Measurements from ENCODE around the gene FAM227B.
"Not testable (repeated sequence)": the region's sequence is repeated elsewhere in the genome, so short reads cannot be mapped to it uniquely, and the experiment has no call there.

FAM227B gene

DNA sequence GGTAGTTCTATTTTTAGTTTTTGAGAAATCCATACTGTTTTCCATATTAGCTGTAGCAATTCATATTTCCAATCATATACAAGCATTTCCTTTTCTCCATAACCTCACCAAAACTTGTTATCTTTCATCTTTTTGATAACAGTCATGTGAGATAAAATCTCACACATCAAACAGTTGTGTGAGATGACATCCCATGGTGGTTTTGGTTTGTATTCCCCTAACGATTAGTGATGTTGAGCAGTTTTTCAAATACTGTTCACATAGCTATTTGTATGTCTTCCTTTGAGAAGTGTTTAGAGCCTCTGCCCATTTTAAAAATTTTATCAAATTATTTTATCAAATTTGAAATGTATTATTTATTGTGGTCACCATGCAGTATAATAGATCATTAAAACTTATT lies 50.4 kb downstream of the FAM227B start:
- Histone ChIP-seq H3K27ac (ENCODE audit: low read depth, low read length) (no peak overlapping the region), H3K79me2 (ENCODE audit: control insufficient read depth, insufficient read depth, low read length, unreplicated experiment) (no peaks in the 10 kb centered on the region), H3K27me3 (ENCODE audit: insufficient read depth, low read length) (no peaks in the 10 kb centered on the region), H3K4me3 (ENCODE audit: low read depth, low read length) (no peak overlapping the region), H3K4me1 (ENCODE audit: control insufficient read depth, insufficient read depth, low read length, unreplicated experiment) (no peaks in the 10 kb centered on the region), H2AFZ (ENCODE audit: low read length, unreplicated experiment) (no peak overlapping the region), H3K36me3 (ENCODE audit: insufficient read depth, low read length) (peaks cover 5% of the 10 kb centered on the region; the same call in 1 of the 2 replicates)

DNA sequence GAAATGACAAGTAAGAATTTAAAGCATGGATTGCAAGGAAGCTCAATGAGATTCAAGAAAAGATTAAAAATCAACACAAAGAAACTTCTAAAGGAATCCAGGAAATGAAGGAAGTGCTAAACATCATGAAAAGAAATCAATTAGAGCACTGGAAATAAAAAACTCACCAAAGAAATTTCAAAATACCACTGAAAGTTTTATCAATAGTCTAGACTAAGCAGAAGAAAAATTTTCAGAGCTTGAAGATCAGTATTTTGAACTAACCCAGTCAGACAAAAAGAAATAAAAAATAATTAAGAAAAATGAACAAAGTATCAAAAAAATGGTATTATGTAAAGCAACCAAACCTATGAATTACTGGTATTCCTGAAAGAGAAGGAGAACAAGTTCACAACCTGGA lies 60.6 kb downstream of the FAM227B start:
- no peaks in the 10 kb centered on the region for H3K27me3 ChIP-seq (ENCODE audit: insufficient read depth, low read length)
- H3K27ac ChIP-seq (ENCODE audit: low read depth, low read length) = no peak overlapping the region
- no peaks in the 10 kb centered on the region for H3K79me2 ChIP-seq (ENCODE audit: control insufficient read depth, insufficient read depth, low read length, unreplicated experiment)
- no peak overlapping the region for H3K4me3 ChIP-seq (ENCODE audit: low read depth, low read length)
- H3K36me3 ChIP-seq (ENCODE audit: insufficient read depth, low read length) = no peaks in the 10 kb centered on the region
- H2AFZ ChIP-seq (ENCODE audit: low read length, unreplicated experiment) = no peak overlapping the region
- no peaks in the 10 kb centered on the region for H3K4me1 ChIP-seq (ENCODE audit: control insufficient read depth, insufficient read depth, low read length, unreplicated experiment)

DNA sequence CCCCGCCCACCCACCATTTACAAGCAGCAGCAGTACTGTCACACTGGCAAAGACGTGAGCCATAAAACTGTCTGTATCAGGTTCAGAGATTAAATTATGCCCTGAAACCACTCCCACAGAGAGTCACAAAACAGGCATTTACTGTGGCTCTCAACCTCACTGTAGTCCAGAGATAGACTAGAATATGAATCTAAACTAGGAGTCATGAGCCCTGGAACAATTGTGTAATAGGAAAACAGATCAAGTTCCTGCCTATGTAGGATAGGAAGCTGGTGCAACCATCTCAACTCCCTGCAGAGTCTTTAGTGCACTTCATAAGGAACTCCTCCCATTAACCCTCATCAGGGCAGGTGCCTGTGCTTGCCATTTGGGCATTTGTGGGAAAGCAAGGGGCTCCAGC lies 61.7 kb downstream of the FAM227B start:
- Histone ChIP-seq H3K4me1 (ENCODE audit: control insufficient read depth, insufficient read depth, low read length, unreplicated experiment) (no peaks in the 10 kb centered on the region), H3K36me3 (ENCODE audit: insufficient read depth, low read length) (no peaks in the 10 kb centered on the region), H3K79me2 (ENCODE audit: control insufficient read depth, insufficient read depth, low read length, unreplicated experiment) (no peaks in the 10 kb centered on the region), H3K27me3 (ENCODE audit: insufficient read depth, low read length) (no peaks in the 10 kb centered on the region), H3K27ac (ENCODE audit: low read depth, low read length) (no peak overlapping the region), H2AFZ (ENCODE audit: low read length, unreplicated experiment) (no peak overlapping the region), H3K4me3 (ENCODE audit: low read depth, low read length) (no peak overlapping the region)

DNA sequence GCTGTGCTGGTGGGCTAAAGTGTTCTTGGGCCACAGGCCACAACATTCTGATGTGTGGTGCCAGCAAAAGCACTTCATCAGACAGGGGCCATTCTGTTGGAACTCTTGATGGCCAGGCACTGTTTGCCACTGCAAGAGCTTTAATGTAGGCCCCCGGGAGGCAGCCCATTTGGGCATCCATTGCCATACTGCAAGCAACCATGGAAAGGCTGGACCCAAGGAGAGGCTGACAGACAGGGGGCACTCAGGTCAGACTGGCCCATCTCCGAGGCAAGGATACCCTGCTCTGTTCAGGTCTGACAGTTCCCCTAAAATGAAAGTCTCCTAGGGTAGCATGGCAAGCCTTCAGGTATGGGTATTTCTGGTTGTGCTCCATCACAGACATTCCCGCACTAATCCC lies 64.2 kb downstream of the FAM227B start:
- no peaks in the 10 kb centered on the region for H3K36me3 ChIP-seq (ENCODE audit: insufficient read depth, low read length)
- H3K4me1 ChIP-seq (ENCODE audit: control insufficient read depth, insufficient read depth, low read length, unreplicated experiment) = no peaks in the 10 kb centered on the region
- H3K27ac ChIP-seq (ENCODE audit: low read depth, low read length) = no peak overlapping the region
- H2AFZ ChIP-seq (ENCODE audit: low read length, unreplicated experiment) = no peak overlapping the region
- no peaks in the 10 kb centered on the region for H3K27me3 ChIP-seq (ENCODE audit: insufficient read depth, low read length)
- no peaks in the 10 kb centered on the region for H3K79me2 ChIP-seq (ENCODE audit: control insufficient read depth, insufficient read depth, low read length, unreplicated experiment)
- H3K4me3 ChIP-seq (ENCODE audit: low read depth, low read length) = no peak overlapping the region

DNA sequence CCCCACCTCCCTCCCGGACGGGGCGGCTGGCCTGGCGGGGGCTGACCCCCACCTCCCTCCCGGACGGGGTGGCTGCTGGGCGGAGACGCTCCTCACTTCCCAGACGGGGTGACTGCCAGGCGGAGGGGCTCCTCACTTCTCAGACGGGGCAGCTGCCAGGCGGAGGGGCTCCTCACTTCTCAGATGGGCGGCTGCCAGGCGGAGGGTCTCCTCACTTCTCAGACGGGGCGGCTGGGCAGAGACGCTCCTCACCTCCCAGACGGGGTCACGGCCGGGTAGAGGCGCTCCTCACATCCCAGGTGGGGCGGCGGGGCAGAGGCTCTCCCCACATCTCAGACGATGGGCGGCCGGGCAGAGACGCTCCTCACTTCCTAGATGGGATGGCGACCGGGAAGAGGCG lies 70.3 kb downstream of the FAM227B start:
- H3K79me2 ChIP-seq (ENCODE audit: control insufficient read depth, insufficient read depth, low read length, unreplicated experiment); H2AFZ ChIP-seq (ENCODE audit: low read length, unreplicated experiment); H3K4me1 ChIP-seq (ENCODE audit: control insufficient read depth, insufficient read depth, low read length, unreplicated experiment); H3K4me3 ChIP-seq (ENCODE audit: low read depth, low read length); H3K36me3 ChIP-seq (ENCODE audit: insufficient read depth, low read length); H3K27me3 ChIP-seq (ENCODE audit: insufficient read depth, low read length); H3K27ac ChIP-seq (ENCODE audit: low read depth, low read length): not testable (repeated sequence)

DNA sequence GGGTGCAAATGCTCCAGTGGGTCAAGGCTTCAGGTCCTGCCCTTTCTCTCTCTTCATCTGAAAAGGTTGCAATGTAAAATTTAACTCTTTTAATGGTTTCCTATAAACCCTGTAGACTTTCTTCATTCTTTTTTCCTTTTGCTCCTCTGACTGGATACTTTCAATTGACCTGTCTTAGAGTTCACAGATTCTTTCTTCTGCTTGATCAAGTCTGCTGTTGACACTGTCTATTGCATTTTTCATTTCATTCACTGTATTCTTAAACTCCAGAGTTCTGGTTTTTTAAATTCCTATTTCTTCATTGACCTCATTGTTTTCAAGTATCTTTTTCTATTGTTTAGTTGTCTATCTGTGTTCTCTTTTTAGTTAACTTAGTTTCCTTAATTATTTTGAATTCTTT lies 82.1 kb downstream of the FAM227B start:
- Histone ChIP-seq H3K4me1 (ENCODE audit: control insufficient read depth, insufficient read depth, low read length, unreplicated experiment) (no peaks in the 10 kb centered on the region), H3K79me2 (ENCODE audit: control insufficient read depth, insufficient read depth, low read length, unreplicated experiment) (no peaks in the 10 kb centered on the region), H2AFZ (ENCODE audit: low read length, unreplicated experiment) (no peak overlapping the region), H3K27ac (ENCODE audit: low read depth, low read length) (no peak overlapping the region), H3K36me3 (ENCODE audit: insufficient read depth, low read length) (no peaks in the 10 kb centered on the region), H3K27me3 (ENCODE audit: insufficient read depth, low read length) (no peaks in the 10 kb centered on the region), H3K4me3 (ENCODE audit: low read depth, low read length) (no peak overlapping the region)

DNA sequence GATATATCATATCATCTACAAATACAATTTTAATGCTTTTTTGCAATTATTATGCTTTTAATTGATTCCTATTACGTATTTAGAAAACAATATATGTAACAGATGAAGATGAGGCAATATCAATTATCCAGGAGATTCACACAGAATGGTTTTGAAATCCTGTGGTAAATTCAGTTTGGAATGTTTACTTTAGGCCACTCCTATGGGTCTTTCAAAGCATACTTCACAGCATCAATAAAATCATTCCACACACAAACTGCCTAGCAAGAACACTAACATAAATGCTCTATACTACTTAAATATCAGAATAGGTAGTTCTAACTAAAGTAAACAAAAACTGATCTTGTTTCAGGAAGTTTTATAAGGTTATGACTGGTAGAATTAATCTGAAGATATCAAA lies 90.5 kb downstream of the FAM227B start:
- Histone ChIP-seq H3K27ac (ENCODE audit: low read depth, low read length) (0 out of 2 replicates have a peak overlapping the region, but pooled peaks have one; percentile 21), H2AFZ (ENCODE audit: low read length, unreplicated experiment) (no peak overlapping the region), H3K4me3 (ENCODE audit: low read depth, low read length) (no peak overlapping the region), H3K79me2 (ENCODE audit: control insufficient read depth, insufficient read depth, low read length, unreplicated experiment) (no peaks in the 10 kb centered on the region), H3K27me3 (ENCODE audit: insufficient read depth, low read length) (no peaks in the 10 kb centered on the region), H3K4me1 (ENCODE audit: control insufficient read depth, insufficient read depth, low read length, unreplicated experiment) (no peaks in the 10 kb centered on the region), H3K36me3 (ENCODE audit: insufficient read depth, low read length) (no peaks in the 10 kb centered on the region)

DNA sequence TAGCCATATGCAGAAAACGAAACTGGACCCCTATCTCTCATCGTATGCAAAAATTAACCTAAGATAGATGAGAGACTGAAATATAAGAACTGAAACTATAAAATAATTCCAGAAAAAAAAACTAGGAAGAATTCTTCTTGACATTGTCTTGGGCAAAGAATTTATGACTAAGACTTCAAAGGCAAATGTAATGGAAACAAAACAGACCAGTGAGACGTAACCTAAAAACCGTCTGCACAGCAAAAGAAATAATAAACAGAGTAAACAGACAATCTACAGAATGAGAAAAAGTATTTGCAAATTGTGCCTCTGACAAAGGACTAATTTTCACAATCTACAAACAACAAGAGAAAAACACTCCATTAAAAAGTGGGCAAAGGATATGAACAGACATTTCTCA lies 92.3 kb downstream of the FAM227B start:
- Histone ChIP-seq H2AFZ (ENCODE audit: low read length, unreplicated experiment) (no peak overlapping the region), H3K36me3 (ENCODE audit: insufficient read depth, low read length) (no peaks in the 10 kb centered on the region), H3K4me3 (ENCODE audit: low read depth, low read length) (no peak overlapping the region), H3K27ac (ENCODE audit: low read depth, low read length) (no peak overlapping the region), H3K79me2 (ENCODE audit: control insufficient read depth, insufficient read depth, low read length, unreplicated experiment) (no peaks in the 10 kb centered on the region), H3K4me1 (ENCODE audit: control insufficient read depth, insufficient read depth, low read length, unreplicated experiment) (no peaks in the 10 kb centered on the region), H3K27me3 (ENCODE audit: insufficient read depth, low read length) (no peaks in the 10 kb centered on the region)

DNA sequence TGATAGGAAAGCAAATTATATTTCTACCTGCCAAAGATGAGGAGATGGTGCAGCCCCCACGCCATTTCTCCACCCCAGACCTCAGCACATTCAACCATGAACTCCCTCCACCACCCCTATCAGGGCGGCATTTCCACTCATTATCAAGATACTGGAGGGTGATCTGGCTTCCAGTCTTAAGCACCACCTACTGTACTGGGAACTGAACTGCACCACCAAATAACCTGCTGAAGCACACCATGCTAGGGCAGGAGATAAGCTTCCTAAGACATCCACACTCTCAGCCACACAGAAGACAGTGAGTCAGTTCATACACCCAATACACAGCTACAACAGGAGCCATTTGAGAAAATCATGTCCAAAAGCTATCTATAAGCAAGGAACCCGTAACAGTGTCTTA lies 98.8 kb downstream of the FAM227B start:
- H3K79me2 ChIP-seq (ENCODE audit: control insufficient read depth, insufficient read depth, low read length, unreplicated experiment) = no peaks in the 10 kb centered on the region
- H3K27me3 ChIP-seq (ENCODE audit: insufficient read depth, low read length) = no peaks in the 10 kb centered on the region
- no peaks in the 10 kb centered on the region for H3K36me3 ChIP-seq (ENCODE audit: insufficient read depth, low read length)
- no peak overlapping the region for H3K4me3 ChIP-seq (ENCODE audit: low read depth, low read length)
- H2AFZ ChIP-seq (ENCODE audit: low read length, unreplicated experiment) = no peak overlapping the region
- no peak overlapping the region for H3K27ac ChIP-seq (ENCODE audit: low read depth, low read length)
- no peaks in the 10 kb centered on the region for H3K4me1 ChIP-seq (ENCODE audit: control insufficient read depth, insufficient read depth, low read length, unreplicated experiment)

DNA sequence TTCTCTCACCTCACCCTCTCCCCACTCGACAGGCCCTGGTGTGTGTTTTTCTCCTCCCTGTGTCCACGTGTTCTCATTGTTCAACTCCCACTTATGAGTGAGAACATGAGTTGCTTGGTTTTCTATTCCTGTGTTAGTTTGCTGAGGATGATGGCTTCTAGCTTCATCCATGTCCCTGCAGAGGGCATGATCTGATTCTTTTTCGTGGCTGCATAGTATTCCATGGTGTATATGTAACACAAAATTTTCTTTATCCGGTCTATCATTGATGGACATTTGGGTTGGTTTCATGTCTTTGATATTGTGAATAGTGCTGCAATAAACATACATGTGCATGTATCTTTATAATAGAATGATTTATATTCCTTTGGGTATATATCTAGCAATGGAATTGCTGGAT lies 107.9 kb downstream of the FAM227B start:
- H3K27me3 ChIP-seq (ENCODE audit: insufficient read depth, low read length); H3K36me3 ChIP-seq (ENCODE audit: insufficient read depth, low read length); H3K4me1 ChIP-seq (ENCODE audit: control insufficient read depth, insufficient read depth, low read length, unreplicated experiment); H3K4me3 ChIP-seq (ENCODE audit: low read depth, low read length); H2AFZ ChIP-seq (ENCODE audit: low read length, unreplicated experiment); H3K79me2 ChIP-seq (ENCODE audit: control insufficient read depth, insufficient read depth, low read length, unreplicated experiment); H3K27ac ChIP-seq (ENCODE audit: low read depth, low read length): not testable (repeated sequence)

DNA sequence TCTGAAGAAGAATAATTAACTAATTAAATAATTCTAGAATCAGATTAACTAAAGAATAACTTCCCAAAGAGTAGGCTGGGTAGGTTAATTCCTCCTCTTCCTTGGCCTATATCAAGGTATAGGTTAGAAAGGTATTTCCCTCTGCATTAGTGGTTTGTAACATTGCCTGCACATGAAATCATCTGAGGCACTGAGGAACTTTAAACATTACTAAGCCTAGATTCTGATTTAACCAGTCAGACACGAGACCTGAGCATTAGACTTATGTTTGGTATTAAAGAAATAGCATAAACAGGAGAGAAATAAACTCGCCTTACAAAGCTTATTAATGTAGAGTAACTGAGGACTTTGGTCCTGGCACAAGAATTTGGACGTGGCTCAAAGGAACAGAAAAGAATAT lies 113.4 kb downstream of the FAM227B start:
- H3K79me2 ChIP-seq (ENCODE audit: control insufficient read depth, insufficient read depth, low read length, unreplicated experiment) = no peaks in the 10 kb centered on the region
- H3K36me3 ChIP-seq (ENCODE audit: insufficient read depth, low read length) = no peaks in the 10 kb centered on the region
- no peak overlapping the region for H2AFZ ChIP-seq (ENCODE audit: low read length, unreplicated experiment)
- no peak overlapping the region for H3K4me3 ChIP-seq (ENCODE audit: low read depth, low read length)
- H3K27ac ChIP-seq (ENCODE audit: low read depth, low read length) = no peak overlapping the region
- H3K27me3 ChIP-seq (ENCODE audit: insufficient read depth, low read length) = no peaks in the 10 kb centered on the region
- H3K4me1 ChIP-seq (ENCODE audit: control insufficient read depth, insufficient read depth, low read length, unreplicated experiment) = peaks cover 5% of the 10 kb centered on the region

DNA sequence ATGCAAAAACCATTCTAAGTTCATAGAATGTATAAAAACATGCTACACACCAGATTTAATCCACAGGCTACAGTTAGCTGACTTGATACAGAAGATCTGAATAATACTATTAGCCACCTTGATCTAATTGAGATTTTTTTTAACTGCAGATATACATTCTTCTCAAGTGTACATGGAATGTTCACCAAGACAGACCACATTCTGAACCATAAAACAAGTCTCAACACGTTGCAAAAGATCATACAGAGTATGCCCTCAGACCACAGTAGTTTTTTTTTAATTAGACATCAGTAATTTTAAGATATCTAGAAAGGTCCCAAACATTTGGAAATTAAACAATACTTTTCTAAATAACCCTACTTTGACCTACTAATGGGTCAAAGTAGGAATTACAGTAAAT lies 114.3 kb downstream of the FAM227B start:
- Histone ChIP-seq H3K27me3 (ENCODE audit: insufficient read depth, low read length) (no peaks in the 10 kb centered on the region), H3K4me1 (ENCODE audit: control insufficient read depth, insufficient read depth, low read length, unreplicated experiment) (peaks cover 5% of the 10 kb centered on the region), H3K4me3 (ENCODE audit: low read depth, low read length) (no peak overlapping the region), H2AFZ (ENCODE audit: low read length, unreplicated experiment) (no peak overlapping the region), H3K27ac (ENCODE audit: low read depth, low read length) (no peak overlapping the region), H3K36me3 (ENCODE audit: insufficient read depth, low read length) (no peaks in the 10 kb centered on the region), H3K79me2 (ENCODE audit: control insufficient read depth, insufficient read depth, low read length, unreplicated experiment) (no peaks in the 10 kb centered on the region)

Measured in ACC112 (cell line).